Measurements from ENCODE around the gene AK5.

AK5 gene

GRCh38 chr1:77349275-77349674, 67.5 kb downstream of the AK5 start:
- ATAC-seq = no peak

GRCh38 chr1:77350012-77350770, 68.4 kb downstream of the AK5 start:
- no peak for ATAC-seq
- no peak for TF ChIP-seq ZFP3 (CRISPR knock-in tag; IDR thresholded peaks at IDR 0.05)
- TF ChIP-seq, protein P1, sequence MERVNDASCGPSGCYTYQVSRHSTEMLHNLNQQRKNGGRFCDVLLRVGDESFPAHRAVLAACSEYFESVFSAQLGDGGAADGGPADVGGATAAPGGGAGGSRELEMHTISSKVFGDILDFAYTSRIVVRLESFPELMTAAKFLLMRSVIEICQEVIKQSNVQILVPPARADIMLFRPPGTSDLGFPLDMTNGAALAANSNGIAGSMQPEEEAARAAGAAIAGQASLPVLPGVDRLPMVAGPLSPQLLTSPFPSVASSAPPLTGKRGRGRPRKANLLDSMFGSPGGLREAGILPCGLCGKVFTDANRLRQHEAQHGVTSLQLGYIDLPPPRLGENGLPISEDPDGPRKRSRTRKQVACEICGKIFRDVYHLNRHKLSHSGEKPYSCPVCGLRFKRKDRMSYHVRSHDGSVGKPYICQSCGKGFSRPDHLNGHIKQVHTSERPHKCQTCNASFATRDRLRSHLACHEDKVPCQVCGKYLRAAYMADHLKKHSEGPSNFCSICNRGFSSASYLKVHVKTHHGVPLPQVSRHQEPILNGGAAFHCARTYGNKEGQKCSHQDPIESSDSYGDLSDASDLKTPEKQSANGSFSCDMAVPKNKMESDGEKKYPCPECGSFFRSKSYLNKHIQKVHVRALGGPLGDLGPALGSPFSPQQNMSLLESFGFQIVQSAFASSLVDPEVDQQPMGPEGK (CRISPR knock-in tag; IDR thresholded peaks at IDR 0.05; ENCODE audit: borderline replicate concordance) = no peak
- TF ChIP-seq SNAI2 (CRISPR knock-in tag; IDR thresholded peaks at IDR 0.05) = no peak
- no peak for TF ChIP-seq CREB5 (CRISPR knock-in tag; IDR thresholded peaks at IDR 0.05; ENCODE audit: low read depth)
- TF ChIP-seq ARNTL (CRISPR knock-in tag; IDR thresholded peaks at IDR 0.05; ENCODE audit: borderline replicate concordance, low read depth) = no peak
- TF ChIP-seq TSHZ2 (CRISPR knock-in tag; IDR thresholded peaks at IDR 0.05) = no peak
- no peak for TF ChIP-seq ESRRG (CRISPR knock-in tag; IDR thresholded peaks at IDR 0.05)
- no peak for TF ChIP-seq PPARA (CRISPR knock-in tag; IDR thresholded peaks at IDR 0.05; ENCODE audit: borderline replicate concordance)
- no peak for TF ChIP-seq ISL1 (CRISPR knock-in tag; IDR thresholded peaks at IDR 0.05)
- TF ChIP-seq ZNF8 (CRISPR knock-in tag; IDR thresholded peaks at IDR 0.05) = no peak
- no peak for TF ChIP-seq POU6F1 (CRISPR knock-in tag; IDR thresholded peaks at IDR 0.05; ENCODE audit: borderline replicate concordance, low read depth)
- TF ChIP-seq, protein P2, sequence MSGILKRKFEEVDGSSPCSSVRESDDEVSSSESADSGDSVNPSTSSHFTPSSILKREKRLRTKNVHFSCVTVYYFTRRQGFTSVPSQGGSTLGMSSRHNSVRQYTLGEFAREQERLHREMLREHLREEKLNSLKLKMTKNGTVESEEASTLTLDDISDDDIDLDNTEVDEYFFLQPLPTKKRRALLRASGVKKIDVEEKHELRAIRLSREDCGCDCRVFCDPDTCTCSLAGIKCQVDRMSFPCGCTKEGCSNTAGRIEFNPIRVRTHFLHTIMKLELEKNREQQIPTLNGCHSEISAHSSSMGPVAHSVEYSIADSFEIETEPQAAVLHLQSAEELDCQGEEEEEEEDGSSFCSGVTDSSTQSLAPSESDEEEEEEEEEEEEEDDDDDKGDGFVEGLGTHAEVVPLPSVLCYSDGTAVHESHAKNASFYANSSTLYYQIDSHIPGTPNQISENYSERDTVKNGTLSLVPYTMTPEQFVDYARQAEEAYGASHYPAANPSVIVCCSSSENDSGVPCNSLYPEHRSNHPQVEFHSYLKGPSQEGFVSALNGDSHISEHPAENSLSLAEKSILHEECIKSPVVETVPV (CRISPR knock-in tag; IDR thresholded peaks at IDR 0.05) = no peak
- TF ChIP-seq RARB (CRISPR knock-in tag; IDR thresholded peaks at IDR 0.05) = no peak
- TF ChIP-seq OSR1 (CRISPR knock-in tag; IDR thresholded peaks at IDR 0.05) = no peak
- no peak for TF ChIP-seq CSDC2 (CRISPR knock-in tag; IDR thresholded peaks at IDR 0.05)
- no peak for TF ChIP-seq ZNF565 (CRISPR knock-in tag; conservative IDR thresholded peaks at IDR 0.05; ENCODE audit: low read depth)
- no peak for TF ChIP-seq GLIS3 (CRISPR knock-in tag; IDR thresholded peaks at IDR 0.05)
- TF ChIP-seq TCF4 (CRISPR knock-in tag; IDR thresholded peaks at IDR 0.05; ENCODE audit: borderline replicate concordance) = no peak
- no peak for TF ChIP-seq ZC3H10 (CRISPR knock-in tag; IDR thresholded peaks at IDR 0.05)

More at GRCh38 chr1:77349275-77349674, 67.5 kb downstream of the AK5 start:
- TF ChIP-seq, protein P1 (CRISPR knock-in tag; IDR thresholded peaks at IDR 0.05; ENCODE audit: borderline replicate concordance) = no peak
- TF ChIP-seq ZFP30 (CRISPR knock-in tag; IDR thresholded peaks at IDR 0.05) (no peak), ZNF565 (CRISPR knock-in tag; conservative IDR thresholded peaks at IDR 0.05; ENCODE audit: low read depth) (no peak), RARB (CRISPR knock-in tag; IDR thresholded peaks at IDR 0.05) (no peak), ZC3H10 (CRISPR knock-in tag; IDR thresholded peaks at IDR 0.05) (no peak), GLIS3 (CRISPR knock-in tag; IDR thresholded peaks at IDR 0.05) (no peak), PPARA (CRISPR knock-in tag; IDR thresholded peaks at IDR 0.05; ENCODE audit: borderline replicate concordance) (no peak), ZFP3 (CRISPR knock-in tag; IDR thresholded peaks at IDR 0.05) (no peak), SNAI2 (CRISPR knock-in tag; IDR thresholded peaks at IDR 0.05) (no peak), BACH2 (CRISPR knock-in tag; IDR thresholded peaks at IDR 0.05; ENCODE audit: borderline replicate concordance) (no peak), ZNF70 (CRISPR knock-in tag; IDR thresholded peaks at IDR 0.05) (no peak)

Data from SK-N-SH treated with all-trans-retinoic acid at 6 μM for 48 hours (cell line).